GM12873 (cell line): Measurements from ENCODE around the gene SSPN.

Source experiments
- CTCF ChIP-seq: IDR thresholded peaks from 2 replicates; pipeline ENCODE4 v1.5.1; 2012; ENCODE audit warnings: low read depth, mild to moderate bottlenecking, moderate library complexity, low read length, control low read depth; ENCODE audit not compliant: insufficient read depth; ENCODE audit errors: missing control alignments

Gene SSPN

DNA sequence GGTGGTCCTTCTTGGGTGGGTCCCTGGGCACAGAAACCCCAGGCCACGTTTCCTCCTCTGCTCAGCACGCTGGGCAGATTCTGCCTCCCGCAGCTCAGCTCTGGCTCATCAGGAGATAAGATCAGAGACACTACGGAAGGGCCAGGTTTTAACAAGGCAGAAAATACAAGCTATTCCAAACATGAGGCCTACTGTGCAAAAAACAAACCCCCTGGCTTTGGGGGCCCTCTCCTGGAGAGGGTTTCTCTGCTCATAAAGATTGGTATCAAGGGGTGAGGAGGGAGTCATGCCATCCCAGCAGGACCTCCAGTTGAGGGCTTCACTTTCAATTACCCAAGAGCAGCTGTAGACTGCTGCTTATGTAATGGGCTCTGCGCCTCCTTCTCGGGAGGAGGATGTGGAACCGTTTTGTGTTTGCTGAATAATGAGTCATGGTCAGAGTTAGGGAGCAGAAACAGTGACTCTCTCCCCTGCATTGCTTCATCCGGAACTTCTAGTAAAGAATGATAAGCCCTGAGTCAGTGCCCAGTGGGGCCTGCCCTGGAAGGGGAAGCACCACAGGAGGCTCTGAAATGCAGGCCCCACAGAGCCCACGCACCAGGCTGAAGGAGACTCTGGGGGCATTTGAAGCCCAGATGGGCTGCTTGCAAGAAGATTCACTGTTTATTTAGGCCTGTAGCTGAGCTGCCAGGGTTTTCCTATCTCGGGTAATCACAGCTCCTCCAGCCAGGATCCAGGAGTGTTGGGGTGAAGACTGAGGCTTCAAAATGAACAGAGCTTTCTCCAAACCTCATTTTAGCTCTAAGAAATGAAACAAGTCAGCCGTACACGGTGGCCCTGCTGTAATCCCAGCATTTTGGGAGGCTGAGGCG, 79.3 kb downstream of the SSPN start:
- TF ChIP-seq CTCF = no peak

DNA sequence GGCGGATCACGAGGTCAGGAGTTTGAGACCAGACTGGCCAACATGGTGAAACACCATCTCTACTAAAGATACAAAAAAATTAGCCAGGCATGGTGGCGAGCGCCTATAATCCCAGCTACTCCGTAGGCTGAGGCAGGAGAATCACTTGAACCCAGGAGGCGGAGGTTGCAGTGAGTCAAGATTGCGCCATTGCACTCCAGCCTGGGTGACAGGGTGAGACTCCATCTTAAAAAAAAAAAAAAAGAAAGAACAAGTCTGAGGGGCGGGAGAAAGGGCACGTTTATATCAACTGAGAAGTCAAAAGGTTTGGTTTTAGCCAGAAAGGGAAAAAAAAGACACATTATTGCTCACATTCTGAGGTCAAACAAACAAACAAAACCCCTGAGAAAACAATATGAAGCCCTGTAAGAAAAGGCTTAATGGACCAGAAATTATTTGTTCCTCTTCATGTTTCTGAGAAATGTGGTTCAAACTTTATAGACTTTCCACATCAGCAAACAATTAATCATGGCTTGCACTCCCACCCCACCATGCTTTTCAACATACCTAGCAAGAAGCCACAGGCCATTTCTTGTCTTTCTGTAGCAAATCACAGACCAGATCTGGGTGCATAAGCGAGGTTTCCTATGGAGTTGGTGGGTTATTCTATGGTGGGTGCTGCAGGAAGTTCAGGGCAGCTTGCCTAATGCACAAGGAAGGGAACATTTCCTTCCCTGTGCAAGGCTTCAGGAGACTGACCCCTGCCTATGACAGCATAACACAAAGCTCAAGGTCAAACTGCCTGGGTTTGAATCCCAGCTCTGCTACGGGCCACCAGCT, 80.1 kb downstream of the SSPN start:
- TF ChIP-seq CTCF = no peak

- TF ChIP-seq CTCF = no peak
Measured at GRCh38 chr12:26276709-26277108, 81.3 kb downstream of the SSPN start.

- no peak for TF ChIP-seq CTCF
Measured at GRCh38 chr12:26277506-26278246, 82.3 kb downstream of the SSPN start.

- no peak for TF ChIP-seq CTCF
Measured at GRCh38 chr12:26278266-26278665, 82.9 kb downstream of the SSPN start.

- TF ChIP-seq CTCF = no peak
Measured at GRCh38 chr12:26278666-26279065, 83.3 kb downstream of the SSPN start.

GRCh38 chr12:26279091-26279490, 83.7 kb downstream of the SSPN start:
- no peak for TF ChIP-seq CTCF
